Parathyroid adenoma (tissue), 2 donors: ENCODE measurements around the gene GTF2A1.

ENCODE experiments used
- H2AFZ ChIP-seq: fragments of 300-600 bp; sonication (generic); one replicate; pipeline ENCODE4 v1.7.0; 2017; ENCODE audit warnings: antibody characterized with exemption, mild to moderate bottlenecking
- H3K27ac ChIP-seq: fragments of 300-600 bp; sonication (generic); one replicate; pipeline ENCODE4 v1.7.0; 2017
- H3K27me3 ChIP-seq: fragments of 300-600 bp; sonication (generic); one replicate; pipeline ENCODE4 v1.7.0; 2017; ENCODE audit warnings: low read length; ENCODE audit not compliant: control insufficient read depth, insufficient read depth
- H3K36me3 ChIP-seq: fragments of 300-600 bp; sonication (generic); one replicate; pipeline ENCODE4 v1.7.0; 2017; ENCODE audit warnings: low read length; ENCODE audit not compliant: control insufficient read depth, insufficient read depth
- H3K4me1 ChIP-seq: fragments of 300-600 bp; sonication (generic); one replicate; pipeline ENCODE4 v1.7.0; 2017; ENCODE audit warnings: control low read depth
- H3K4me2 ChIP-seq: fragments of 300-600 bp; sonication (generic); one replicate; pipeline ENCODE4 v1.7.0; 2017; ENCODE audit warnings: low read length
- H3K4me3 ChIP-seq: fragments of 300-600 bp; sonication (generic); one replicate; pipeline ENCODE4 v1.7.0; 2017; ENCODE audit warnings: low read depth, low read length
- H3K79me2 ChIP-seq: fragments of 300-600 bp; sonication (generic); one replicate; pipeline ENCODE4 v1.7.0; 2017; ENCODE audit warnings: control low read depth
- H3K9ac ChIP-seq: fragments of 300-600 bp; sonication (generic); one replicate; pipeline ENCODE4 v1.7.0; 2017; ENCODE audit warnings: mild to moderate bottlenecking
- H3K9me3 ChIP-seq: fragments of 300-600 bp; sonication (generic); one replicate; pipeline ENCODE4 v1.7.0; 2017; ENCODE audit warnings: low read length; ENCODE audit not compliant: control insufficient read depth
- TF ChIP-seq, protein P1 (sequence below): fragments of 300-600 bp; sonication (generic); IDR thresholded peaks from one replicate; pipeline ENCODE4 v1.7.0; 2017; ENCODE audit warnings: antibody characterized with exemption, mild to moderate bottlenecking
- donor health status: primary hyperparathyroidism.

The GTF2A1 gene

DNA sequence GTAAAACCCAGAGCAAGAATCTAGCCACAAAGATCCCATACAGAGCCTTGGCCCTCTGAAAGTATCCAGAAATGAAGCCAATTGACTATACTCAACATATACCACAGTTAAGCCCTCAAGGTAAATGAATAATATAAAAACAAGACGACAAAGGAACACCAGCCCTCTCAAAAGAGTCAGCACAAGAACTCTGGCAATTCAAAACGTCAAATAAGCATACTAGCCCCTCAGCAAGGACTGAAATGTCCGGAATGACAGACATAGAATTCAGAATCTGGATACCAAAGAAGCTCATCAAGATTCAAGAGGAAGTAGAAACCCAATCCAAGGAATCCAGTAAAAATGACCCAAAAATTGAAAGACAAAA lies 49.9 kb downstream of the GTF2A1 start:
- Histone ChIP-seq H3K27ac (peak overlapping the region; percentile 91), H3K4me3 (peak overlapping the region; percentile 81), H3K4me1 (peaks cover 7% of the 10 kb centered on the region), H3K4me2 (peak overlapping the region; percentile 97), H3K79me2 (no peaks in the 10 kb centered on the region), H3K27me3 (no peaks in the 10 kb centered on the region), H3K9ac (no peak overlapping the region), H3K36me3 (no peaks in the 10 kb centered on the region), H3K9me3 (no peaks in the 10 kb centered on the region), H2AFZ (peak overlapping the region; percentile 99)
- TF ChIP-seq, protein P1, sequence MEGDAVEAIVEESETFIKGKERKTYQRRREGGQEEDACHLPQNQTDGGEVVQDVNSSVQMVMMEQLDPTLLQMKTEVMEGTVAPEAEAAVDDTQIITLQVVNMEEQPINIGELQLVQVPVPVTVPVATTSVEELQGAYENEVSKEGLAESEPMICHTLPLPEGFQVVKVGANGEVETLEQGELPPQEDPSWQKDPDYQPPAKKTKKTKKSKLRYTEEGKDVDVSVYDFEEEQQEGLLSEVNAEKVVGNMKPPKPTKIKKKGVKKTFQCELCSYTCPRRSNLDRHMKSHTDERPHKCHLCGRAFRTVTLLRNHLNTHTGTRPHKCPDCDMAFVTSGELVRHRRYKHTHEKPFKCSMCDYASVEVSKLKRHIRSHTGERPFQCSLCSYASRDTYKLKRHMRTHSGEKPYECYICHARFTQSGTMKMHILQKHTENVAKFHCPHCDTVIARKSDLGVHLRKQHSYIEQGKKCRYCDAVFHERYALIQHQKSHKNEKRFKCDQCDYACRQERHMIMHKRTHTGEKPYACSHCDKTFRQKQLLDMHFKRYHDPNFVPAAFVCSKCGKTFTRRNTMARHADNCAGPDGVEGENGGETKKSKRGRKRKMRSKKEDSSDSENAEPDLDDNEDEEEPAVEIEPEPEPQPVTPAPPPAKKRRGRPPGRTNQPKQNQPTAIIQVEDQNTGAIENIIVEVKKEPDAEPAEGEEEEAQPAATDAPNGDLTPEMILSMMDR: no peak

DNA sequence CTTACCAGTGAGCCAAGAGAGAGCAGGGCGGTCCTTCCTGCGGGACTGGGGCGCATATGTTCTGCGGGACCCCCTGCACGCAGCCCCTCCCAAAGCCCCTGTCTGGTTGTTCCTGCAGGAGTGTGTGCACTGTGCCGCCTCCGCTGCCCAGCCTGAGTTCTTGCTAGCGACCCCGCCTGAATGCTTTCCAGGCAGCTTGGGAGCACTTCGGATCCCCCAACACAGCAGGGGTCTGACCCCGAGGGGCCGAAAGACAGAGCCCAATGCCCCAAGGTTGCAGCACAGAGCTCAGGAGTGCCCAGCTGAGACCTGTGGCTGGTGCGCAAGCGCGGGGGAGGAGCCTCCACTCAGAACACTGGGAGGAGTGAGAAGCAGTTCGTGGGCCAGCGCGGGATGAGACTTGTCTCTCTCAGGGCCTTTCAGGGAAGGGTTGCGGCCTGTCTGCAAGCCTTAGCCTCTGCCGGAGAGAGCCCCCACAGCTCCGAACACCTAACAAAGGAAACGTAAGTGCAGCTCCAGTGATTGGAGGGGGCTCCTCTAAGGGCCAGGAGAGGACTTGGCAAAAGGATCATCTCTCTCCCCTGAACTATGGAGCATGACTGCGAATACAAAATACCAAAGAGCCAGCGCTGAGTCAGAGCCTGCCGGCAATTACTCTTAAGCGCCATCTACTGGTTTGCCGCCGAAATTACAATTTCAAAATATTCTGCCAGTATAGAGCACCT lies 50.5 kb downstream of the GTF2A1 start:
- H3K27ac ChIP-seq: peak overlapping the region; percentile 91
- peak overlapping the region; percentile 62 for H3K9ac ChIP-seq
- H3K36me3 ChIP-seq: no peaks in the 10 kb centered on the region
- no peaks in the 10 kb centered on the region for H3K27me3 ChIP-seq
- TF ChIP-seq, protein P1: peak; percentile 95
- H3K79me2 ChIP-seq: no peaks in the 10 kb centered on the region
- H3K4me1 ChIP-seq: peaks cover 7% of the 10 kb centered on the region
- H2AFZ ChIP-seq: peak overlapping the region; percentile 99
- H3K4me3 ChIP-seq: peak overlapping the region; percentile 81
- H3K9me3 ChIP-seq: no peaks in the 10 kb centered on the region
- peak overlapping the region; percentile 97 for H3K4me2 ChIP-seq

DNA sequence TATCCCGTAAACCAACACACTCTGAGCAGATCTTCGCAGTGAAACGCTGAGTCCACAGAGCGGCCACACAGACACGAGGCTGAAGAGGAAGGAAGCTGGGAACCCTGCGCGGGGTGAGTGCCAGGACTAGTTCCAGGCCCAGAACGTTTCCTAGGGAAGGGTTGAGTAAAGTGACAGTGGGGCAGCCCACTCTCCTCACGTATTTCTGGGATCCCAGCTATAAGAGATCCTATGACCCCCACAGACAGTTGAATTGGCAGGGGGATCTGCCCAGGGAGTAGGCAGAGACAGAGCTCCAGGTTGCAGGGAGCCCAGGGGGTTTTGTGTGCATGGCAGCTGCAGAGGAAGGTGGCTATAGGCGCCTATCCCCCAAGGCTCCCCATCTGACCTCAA lies 51.1 kb downstream of the GTF2A1 start:
- Histone ChIP-seq H3K79me2 (no peaks in the 10 kb centered on the region), H3K4me3 (peak overlapping the region; percentile 81), H3K9me3 (no peaks in the 10 kb centered on the region), H3K36me3 (no peaks in the 10 kb centered on the region), H3K9ac (peak overlapping the region; percentile 62), H2AFZ (peak overlapping the region; percentile 99), H3K4me2 (peak overlapping the region; percentile 97), H3K27me3 (no peaks in the 10 kb centered on the region), H3K27ac (peak overlapping the region; percentile 91), H3K4me1 (peaks cover 7% of the 10 kb centered on the region)
- TF ChIP-seq, protein P1: no peak

DNA sequence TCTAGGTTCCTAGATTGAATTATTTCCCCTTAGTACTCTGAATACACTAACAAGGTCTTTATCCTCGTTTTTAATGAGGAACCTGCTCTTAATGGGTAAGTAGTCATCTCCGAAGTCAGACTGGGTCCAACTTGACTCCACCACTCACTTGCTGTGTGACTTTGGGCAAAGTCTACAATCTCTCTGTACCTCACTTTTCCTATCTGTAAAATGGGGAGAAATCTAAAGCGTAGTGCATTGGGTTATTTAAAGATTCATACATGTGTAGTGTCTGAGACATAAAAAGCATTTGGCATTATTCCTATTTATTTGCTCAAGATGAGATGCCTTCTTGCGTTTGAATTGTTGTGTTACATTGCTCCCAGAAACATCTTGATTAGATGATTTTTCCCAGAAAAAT lies 51.5 kb downstream of the GTF2A1 start:
- Histone ChIP-seq H3K4me2 (peak overlapping the region; percentile 97), H3K4me3 (peak overlapping the region; percentile 81), H3K27me3 (no peaks in the 10 kb centered on the region), H2AFZ (peak overlapping the region; percentile 99), H3K36me3 (no peaks in the 10 kb centered on the region), H3K79me2 (no peaks in the 10 kb centered on the region), H3K4me1 (peaks cover 7% of the 10 kb centered on the region), H3K9me3 (no peaks in the 10 kb centered on the region), H3K27ac (peak overlapping the region; percentile 91), H3K9ac (no peak overlapping the region)
- TF ChIP-seq, protein P1: no peak

DNA sequence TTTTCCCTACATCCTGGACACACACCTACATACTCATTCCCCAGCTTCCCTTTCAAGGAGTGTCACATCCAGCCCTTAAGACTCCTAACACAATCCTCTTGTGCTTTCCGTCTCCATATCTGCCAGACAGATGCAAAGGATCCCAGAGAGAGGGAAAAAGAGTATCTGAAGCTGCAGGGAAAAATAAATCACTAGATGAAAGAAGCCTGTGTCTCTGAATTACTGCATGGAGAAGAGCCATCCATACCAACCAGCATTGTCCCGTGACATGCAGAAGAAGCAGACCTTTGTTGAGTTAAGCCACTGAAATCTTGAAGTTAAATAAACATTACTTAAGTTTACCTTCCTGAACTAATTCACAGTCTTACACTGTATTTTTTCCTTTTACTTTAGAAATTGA lies 54.6 kb downstream of the GTF2A1 start:
- no peak overlapping the region for H3K4me3 ChIP-seq
- peaks cover 7% of the 10 kb centered on the region for H3K4me1 ChIP-seq
- no peaks in the 10 kb centered on the region for H3K36me3 ChIP-seq
- no peak overlapping the region for H3K9ac ChIP-seq
- no peak overlapping the region for H3K4me2 ChIP-seq
- H2AFZ ChIP-seq: no peak overlapping the region
- no peaks in the 10 kb centered on the region for H3K79me2 ChIP-seq
- H3K27me3 ChIP-seq: no peaks in the 10 kb centered on the region
- TF ChIP-seq, protein P1: no peak
- H3K9me3 ChIP-seq: no peaks in the 10 kb centered on the region
- H3K27ac ChIP-seq: no peak overlapping the region
